PC-3 (cell line): ENCODE results near the gene KIRREL1.

Source experiments
- CTCF ChIP-seq: fragments of 300-600 bp; sonication (generic); conservative IDR thresholded peaks from 2 replicates; pipeline ENCODE4 v1.5.1; 2017; ENCODE audit warnings: antibody characterized with exemption, low read depth, mild to moderate bottlenecking, low read length
- EZH2 ChIP-seq: fragments of 300-600 bp; sonication (generic); IDR thresholded peaks from one replicate; pipeline ENCODE4 v1.6.1; 2017; ENCODE audit warnings: antibody characterized with exemption, mild to moderate bottlenecking, low read length; ENCODE audit not compliant: unreplicated experiment

- TF ChIP-seq CTCF (no peak), EZH2 (no peak)
Observed at GRCh38 chr1:157993918-157994605, 617 bp downstream of the KIRREL1 start.
